Measurements from ENCODE around the gene SNX18.

The SNX18 gene

GRCh38 chr5:54577528-54577927, 60.0 kb downstream of the SNX18 start:
- TF ChIP-seq YY1 (IDR thresholded peaks at IDR 0.05; ENCODE audit: low read depth) (no peak), TCF12 (IDR thresholded peaks at IDR 0.05; ENCODE audit: low read depth) (no peak), EP300 (IDR thresholded peaks at IDR 0.05; ENCODE audit: borderline replicate concordance) (no peak), EGR1 (IDR thresholded peaks at IDR 0.05) (no peak), USF1 (IDR thresholded peaks at IDR 0.05) (no peak), FOXM1 (IDR thresholded peaks at IDR 0.05; ENCODE audit: borderline replicate concordance, low read depth) (no peak)

GRCh38 chr5:54577937-54578653, 60.5 kb downstream of the SNX18 start:
- no peak for TF ChIP-seq TAF1 (IDR thresholded peaks at IDR 0.05; ENCODE audit: low read depth)

GRCh38 chr5:54579591-54580295, 62.2 kb downstream of the SNX18 start:
- TF ChIP-seq YY1 (IDR thresholded peaks at IDR 0.05; ENCODE audit: low read depth) (no peak), EP300 (IDR thresholded peaks at IDR 0.05; ENCODE audit: borderline replicate concordance) (no peak), FOXM1 (IDR thresholded peaks at IDR 0.05; ENCODE audit: borderline replicate concordance, low read depth) (no peak), USF1 (IDR thresholded peaks at IDR 0.05) (no peak), CEBPB (IDR thresholded peaks at IDR 0.05) (no peak), MAX (IDR thresholded peaks at IDR 0.05) (no peak), NFIC (IDR thresholded peaks at IDR 0.05) (no peak), RAD21 (IDR thresholded peaks at IDR 0.05; ENCODE audit: low read depth) (no peak), EGR1 (IDR thresholded peaks at IDR 0.05) (no peak), REST (IDR thresholded peaks at IDR 0.05; ENCODE audit: low read depth) (no peak), CREB1 (IDR thresholded peaks at IDR 0.05; ENCODE audit: low read depth) (no peak), TEAD4 (IDR thresholded peaks at IDR 0.05) (no peak), TCF12 (IDR thresholded peaks at IDR 0.05; ENCODE audit: low read depth) (no peak), TAF1 (IDR thresholded peaks at IDR 0.05; ENCODE audit: low read depth) (no peak), ZBTB7A (IDR thresholded peaks at IDR 0.05; ENCODE audit: low read depth) (no peak)

GRCh38 chr5:54580997-54581811, 63.6 kb downstream of the SNX18 start:
- TF ChIP-seq TEAD4 (IDR thresholded peaks at IDR 0.05) (peak; percentile 49; the same call in 1 of the 2 replicates), FOXM1 (IDR thresholded peaks at IDR 0.05; ENCODE audit: borderline replicate concordance, low read depth) (no peak)

GRCh38 chr5:54581831-54582548, 64.4 kb downstream of the SNX18 start:
- TF ChIP-seq TCF12 (IDR thresholded peaks at IDR 0.05; ENCODE audit: low read depth) (no peak), FOXM1 (IDR thresholded peaks at IDR 0.05; ENCODE audit: borderline replicate concordance, low read depth) (no peak), NFIC (IDR thresholded peaks at IDR 0.05) (no peak), YY1 (IDR thresholded peaks at IDR 0.05; ENCODE audit: low read depth) (no peak), ZBTB7A (IDR thresholded peaks at IDR 0.05; ENCODE audit: low read depth) (no peak), EGR1 (IDR thresholded peaks at IDR 0.05) (no peak), TAF1 (IDR thresholded peaks at IDR 0.05; ENCODE audit: low read depth) (no peak), USF1 (IDR thresholded peaks at IDR 0.05) (no peak), CEBPB (IDR thresholded peaks at IDR 0.05) (no peak)

- no peak for TF ChIP-seq USF1 (IDR thresholded peaks at IDR 0.05)
- no peak for TF ChIP-seq EGR1 (IDR thresholded peaks at IDR 0.05)
- no peak for TF ChIP-seq REST (IDR thresholded peaks at IDR 0.05; ENCODE audit: low read depth)
- TF ChIP-seq ZBTB7A (IDR thresholded peaks at IDR 0.05; ENCODE audit: low read depth), result no peak
- no peak for TF ChIP-seq NFIC (IDR thresholded peaks at IDR 0.05)
- no peak for TF ChIP-seq RAD21 (IDR thresholded peaks at IDR 0.05; ENCODE audit: low read depth)
- no peak for TF ChIP-seq TEAD4 (IDR thresholded peaks at IDR 0.05)
- no peak for TF ChIP-seq TAF1 (IDR thresholded peaks at IDR 0.05; ENCODE audit: low read depth)
- no peak for TF ChIP-seq TCF12 (IDR thresholded peaks at IDR 0.05; ENCODE audit: low read depth)
These were observed 68.8 kb downstream of the SNX18 start for GRCh38 chr5:54586336-54586735.

All from Ishikawa (cell line).